GM12872 (cell line): ENCODE data around the gene LCOR.

Source experiments
- TF ChIP-seq, protein P1 (sequence below): IDR thresholded peaks from 3 replicates; pipeline ENCODE4 v1.5.1; 2011; ENCODE audit warnings: low read depth, mild to moderate bottlenecking, low read length, moderate library complexity; ENCODE audit not compliant: insufficient read depth

LCOR gene

DNA sequence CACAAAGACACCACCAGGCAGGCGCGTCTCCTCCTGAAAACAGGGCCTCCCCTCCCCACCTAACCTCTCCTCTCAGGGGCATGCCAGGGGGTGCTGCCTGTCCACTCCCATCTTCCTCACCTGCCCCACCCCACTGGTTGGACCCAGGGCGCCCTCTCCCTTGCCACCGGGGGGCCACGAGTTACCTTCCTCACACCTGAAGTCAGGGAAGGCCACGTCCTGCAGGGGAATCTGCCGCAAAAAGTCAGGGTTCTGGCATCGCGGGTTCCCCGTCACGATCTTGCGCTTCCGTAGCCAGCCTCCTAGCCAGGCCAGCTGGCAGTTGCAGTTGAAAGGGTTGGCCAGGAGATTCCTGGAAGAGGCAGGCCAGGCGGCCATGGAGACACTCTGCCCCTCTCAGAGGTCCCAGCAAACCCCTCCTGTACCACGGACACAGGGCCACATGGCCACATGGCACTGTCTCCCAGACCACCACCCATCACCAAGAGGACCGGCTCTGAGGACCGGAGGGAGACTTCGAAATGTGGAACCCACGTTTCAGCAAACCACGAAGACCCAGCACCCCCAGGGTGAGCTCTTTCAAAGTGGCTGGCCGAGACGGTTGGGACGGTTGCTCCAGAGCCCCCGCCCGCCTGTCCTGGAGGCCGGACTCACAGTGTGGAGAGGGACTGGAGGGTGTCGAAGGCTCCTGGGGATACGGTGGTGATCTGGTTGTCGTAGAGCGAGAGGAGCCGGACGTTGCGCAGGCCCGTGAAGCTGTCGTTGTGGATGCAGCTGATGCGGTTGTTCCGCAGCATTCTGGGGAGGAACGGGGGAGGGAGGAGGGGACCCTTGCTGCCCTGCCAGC is 210.8 kb downstream of the LCOR start:
- TF ChIP-seq, protein P1, sequence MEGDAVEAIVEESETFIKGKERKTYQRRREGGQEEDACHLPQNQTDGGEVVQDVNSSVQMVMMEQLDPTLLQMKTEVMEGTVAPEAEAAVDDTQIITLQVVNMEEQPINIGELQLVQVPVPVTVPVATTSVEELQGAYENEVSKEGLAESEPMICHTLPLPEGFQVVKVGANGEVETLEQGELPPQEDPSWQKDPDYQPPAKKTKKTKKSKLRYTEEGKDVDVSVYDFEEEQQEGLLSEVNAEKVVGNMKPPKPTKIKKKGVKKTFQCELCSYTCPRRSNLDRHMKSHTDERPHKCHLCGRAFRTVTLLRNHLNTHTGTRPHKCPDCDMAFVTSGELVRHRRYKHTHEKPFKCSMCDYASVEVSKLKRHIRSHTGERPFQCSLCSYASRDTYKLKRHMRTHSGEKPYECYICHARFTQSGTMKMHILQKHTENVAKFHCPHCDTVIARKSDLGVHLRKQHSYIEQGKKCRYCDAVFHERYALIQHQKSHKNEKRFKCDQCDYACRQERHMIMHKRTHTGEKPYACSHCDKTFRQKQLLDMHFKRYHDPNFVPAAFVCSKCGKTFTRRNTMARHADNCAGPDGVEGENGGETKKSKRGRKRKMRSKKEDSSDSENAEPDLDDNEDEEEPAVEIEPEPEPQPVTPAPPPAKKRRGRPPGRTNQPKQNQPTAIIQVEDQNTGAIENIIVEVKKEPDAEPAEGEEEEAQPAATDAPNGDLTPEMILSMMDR = no peak

DNA sequence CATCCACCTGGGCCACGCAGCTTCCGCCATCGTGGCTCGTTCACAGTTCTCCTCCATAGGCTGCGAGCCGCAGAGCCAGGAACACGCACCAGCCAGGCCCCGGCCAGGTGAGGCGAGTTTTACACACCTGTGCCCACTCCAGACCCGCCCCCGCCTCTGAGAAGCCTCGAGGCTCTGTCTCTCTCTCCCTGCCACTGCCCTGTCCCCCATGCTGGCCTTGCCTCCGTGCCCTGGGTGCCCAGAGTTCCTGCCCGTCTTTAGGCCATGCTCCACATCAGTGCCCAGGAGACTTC is 211.4 kb downstream of the LCOR start:
- TF ChIP-seq, protein P1 = no peak
